Duodenal mucosa (tissue), 2 donors: ENCODE measurements around the gene TTC22.

Source experiments
- H3K27ac ChIP-seq: one replicate; pipeline ENCODE4 v1.7.0; 2013; ENCODE audit warnings: low read depth, low read length
- H3K27me3 ChIP-seq, 2 donors: one replicate each; pipeline ENCODE4 v1.7.0; 2013; ENCODE audit warnings: low read length in 2 of 2, control low read depth in 1 of 2; ENCODE audit not compliant: insufficient read depth in 2 of 2, control insufficient read depth in 1 of 2
- H3K36me3 ChIP-seq, 2 donors: one replicate each; pipeline ENCODE4 v1.7.0; 2013; ENCODE audit warnings: low read length in 2 of 2, control low read depth in 1 of 2; ENCODE audit not compliant: insufficient read depth in 2 of 2, control insufficient read depth in 1 of 2
- H3K4me1 ChIP-seq, 2 donors: one replicate each; pipeline ENCODE4 v1.7.0; 2013; ENCODE audit warnings: low read length in 2 of 2, control low read depth in 1 of 2; ENCODE audit not compliant: insufficient read depth in 2 of 2, control insufficient read depth in 1 of 2
- H3K4me3 ChIP-seq, 2 donors: one replicate each; pipeline ENCODE4 v1.7.0; 2013; ENCODE audit warnings: low read length in 2 of 2, low read depth in 1 of 2
- H3K9ac ChIP-seq, 2 donors: one replicate each; pipeline ENCODE4 v1.7.0; 2013; ENCODE audit warnings: low read length in 2 of 2, low read depth in 1 of 2
- H3K9me3 ChIP-seq, 2 donors: one replicate each; pipeline ENCODE4 v1.7.0; 2013; ENCODE audit warnings: low read length in 2 of 2, control low read depth in 1 of 2; ENCODE audit not compliant: control insufficient read depth in 1 of 2

The TTC22 gene

GRCh38 chr1:54843449-54843848, 42.3 kb upstream of the TTC22 start:
- Histone ChIP-seq H3K36me3 (peaks cover 0 to 32% of the 10 kb centered on the region in 2 donors), H3K9ac (no peak overlapping the region), H3K27me3 (no peaks in the 10 kb centered on the region), H3K4me1 (no peaks in the 10 kb centered on the region), H3K4me3 (no peak overlapping the region), H3K9me3 (no peaks in the 10 kb centered on the region), H3K27ac (no peak overlapping the region)

GRCh38 chr1:54842963-54843362, 41.8 kb upstream of the TTC22 start:
- Histone ChIP-seq H3K27ac (no peak overlapping the region), H3K4me3 (no peak overlapping the region), H3K9me3 (no peaks in the 10 kb centered on the region), H3K27me3 (no peaks in the 10 kb centered on the region), H3K36me3 (peaks cover 0 to 27% of the 10 kb centered on the region in 2 donors), H3K4me1 (no peaks in the 10 kb centered on the region), H3K9ac (no peak overlapping the region)

- Histone ChIP-seq H3K27me3 (no peaks in the 10 kb centered on the region), H3K4me1 (no peaks in the 10 kb centered on the region), H3K4me3 (no peak overlapping the region), H3K9ac (no peak overlapping the region), H3K9me3 (no peaks in the 10 kb centered on the region), H3K27ac (no peak overlapping the region), H3K36me3 (peaks cover 0 to 28% of the 10 kb centered on the region in 2 donors)
Measured at GRCh38 chr1:54842206-54842915, 41.2 kb upstream of the TTC22 start.

GRCh38 chr1:54839824-54840223, 38.7 kb upstream of the TTC22 start:
- no peaks in the 10 kb centered on the region for H3K4me1 ChIP-seq
- peaks cover 0 to 25% of the 10 kb centered on the region in 2 donors for H3K36me3 ChIP-seq
- H3K9me3 ChIP-seq = no peaks in the 10 kb centered on the region
- no peak overlapping the region for H3K4me3 ChIP-seq
- H3K27me3 ChIP-seq = no peaks in the 10 kb centered on the region
- no peak overlapping the region for H3K9ac ChIP-seq
- no peak overlapping the region for H3K27ac ChIP-seq

- H3K4me1 ChIP-seq = no peaks in the 10 kb centered on the region
- no peak overlapping the region for H3K4me3 ChIP-seq
- H3K27ac ChIP-seq = no peak overlapping the region
- H3K9me3 ChIP-seq = no peaks in the 10 kb centered on the region
- peaks cover 0 to 25% of the 10 kb centered on the region in 2 donors for H3K36me3 ChIP-seq
- H3K9ac ChIP-seq = no peak overlapping the region
- no peaks in the 10 kb centered on the region for H3K27me3 ChIP-seq
Measured at GRCh38 chr1:54838565-54839180, 37.5 kb upstream of the TTC22 start.

GRCh38 chr1:54837002-54837853, 36.1 kb upstream of the TTC22 start:
- Histone ChIP-seq H3K9me3 (no peaks in the 10 kb centered on the region), H3K27ac (no peak overlapping the region), H3K4me1 (no peaks in the 10 kb centered on the region), H3K4me3 (no peak overlapping the region), H3K36me3 (peaks cover 0 to 20% of the 10 kb centered on the region in 2 donors), H3K27me3 (no peaks in the 10 kb centered on the region), H3K9ac (no peak overlapping the region)

- Histone ChIP-seq H3K4me1 (no peaks in the 10 kb centered on the region), H3K36me3 (peaks cover 0 to 15% of the 10 kb centered on the region in 2 donors), H3K27ac (no peak overlapping the region), H3K27me3 (no peaks in the 10 kb centered on the region), H3K9me3 (no peaks in the 10 kb centered on the region), H3K9ac (no peak overlapping the region), H3K4me3 (no peak overlapping the region)
Measured at GRCh38 chr1:54836594-54836993, 35.5 kb upstream of the TTC22 start.

- H3K9ac ChIP-seq = no peak overlapping the region
- H3K27me3 ChIP-seq = no peaks in the 10 kb centered on the region
- no peaks in the 10 kb centered on the region for H3K4me1 ChIP-seq
- H3K9me3 ChIP-seq = no peaks in the 10 kb centered on the region
- H3K4me3 ChIP-seq = no peak overlapping the region
- peaks cover 0 to 15% of the 10 kb centered on the region in 2 donors for H3K36me3 ChIP-seq
- H3K27ac ChIP-seq = no peak overlapping the region
Measured at GRCh38 chr1:54835970-54836369, 34.8 kb upstream of the TTC22 start.

- no peaks in the 10 kb centered on the region for H3K9me3 ChIP-seq
- H3K36me3 ChIP-seq = peaks cover 0 to 15% of the 10 kb centered on the region in 2 donors
- H3K27ac ChIP-seq = no peak overlapping the region
- H3K9ac ChIP-seq = no peak overlapping the region
- no peak overlapping the region for H3K4me3 ChIP-seq
- no peaks in the 10 kb centered on the region for H3K27me3 ChIP-seq
- H3K4me1 ChIP-seq = no peaks in the 10 kb centered on the region
Measured at GRCh38 chr1:54835131-54835898, 34.2 kb upstream of the TTC22 start.
